ENCODE results near the gene CUL9. TPM values are rescaled to one million over a fixed set of nuclear protein-coding genes. Genes with fewer than 3 reads are reported as not detected.
A peak's percentile ranks its signal among the peaks of the same experiment; 100 is the strongest.

CUL9 gene
- total and polyA plus RNA-seq, 2 experiments from 2014 or later, result 2.6 to 11.3 TPM

- H2AFZ ChIP-seq, result no peak overlapping the region
- ATAC-seq, result peak; percentile 20
- no peaks in the 10 kb centered on the region for H3F3A ChIP-seq (replicated peaks; ENCODE audit: low read depth)
- H4K20me1 ChIP-seq (replicated peaks; ENCODE audit: insufficient read depth), result no peaks in the 10 kb centered on the region
- H3K36me3 Mint-ChIP-seq (ENCODE audit: low read depth), result peaks cover 10% of the 10 kb centered on the region
- H3K4me3 ChIP-seq, result no peak overlapping the region
- H3K9me3 Mint-ChIP-seq, result no peaks in the 10 kb centered on the region; the same call in 2 of the 3 replicates
- H3K27me3 ChIP-seq (ENCODE audit: insufficient read depth), result peaks cover under 1% of the 10 kb centered on the region; the same call in 1 of the 2 replicates
- H3K4me1 ChIP-seq (ENCODE audit: insufficient read depth), result 0 out of 2 replicates have a peak, but pooled peaks cover 5% of the 10 kb centered on the region
- no peaks in the 10 kb centered on the region for H3K79me2 ChIP-seq (replicated peaks; ENCODE audit: insufficient read depth)
- DNase-seq (ENCODE audit: low spot score), result no peak
- no peak overlapping the region; the same call in 1 of the 2 replicates for H3K27ac Mint-ChIP-seq
- H3K36me3 ChIP-seq (ENCODE audit: insufficient read depth), result no peaks in the 10 kb centered on the region
- H3K4me3 Mint-ChIP-seq, result no peak overlapping the region
- H3K4me2 ChIP-seq, result no peak overlapping the region
- peaks cover 20% of the 10 kb centered on the region for H3K27me3 Mint-ChIP-seq (ENCODE audit: insufficient read depth, low read depth, poor library complexity)
- peaks cover 15% of the 10 kb centered on the region for H3K4me1 Mint-ChIP-seq
- TF ChIP-seq, protein P1, sequence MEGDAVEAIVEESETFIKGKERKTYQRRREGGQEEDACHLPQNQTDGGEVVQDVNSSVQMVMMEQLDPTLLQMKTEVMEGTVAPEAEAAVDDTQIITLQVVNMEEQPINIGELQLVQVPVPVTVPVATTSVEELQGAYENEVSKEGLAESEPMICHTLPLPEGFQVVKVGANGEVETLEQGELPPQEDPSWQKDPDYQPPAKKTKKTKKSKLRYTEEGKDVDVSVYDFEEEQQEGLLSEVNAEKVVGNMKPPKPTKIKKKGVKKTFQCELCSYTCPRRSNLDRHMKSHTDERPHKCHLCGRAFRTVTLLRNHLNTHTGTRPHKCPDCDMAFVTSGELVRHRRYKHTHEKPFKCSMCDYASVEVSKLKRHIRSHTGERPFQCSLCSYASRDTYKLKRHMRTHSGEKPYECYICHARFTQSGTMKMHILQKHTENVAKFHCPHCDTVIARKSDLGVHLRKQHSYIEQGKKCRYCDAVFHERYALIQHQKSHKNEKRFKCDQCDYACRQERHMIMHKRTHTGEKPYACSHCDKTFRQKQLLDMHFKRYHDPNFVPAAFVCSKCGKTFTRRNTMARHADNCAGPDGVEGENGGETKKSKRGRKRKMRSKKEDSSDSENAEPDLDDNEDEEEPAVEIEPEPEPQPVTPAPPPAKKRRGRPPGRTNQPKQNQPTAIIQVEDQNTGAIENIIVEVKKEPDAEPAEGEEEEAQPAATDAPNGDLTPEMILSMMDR (conservative IDR thresholded peaks at IDR 0.05; ENCODE audit: low read depth in 2 of 2), result peak in 1 of 2 experiments; percentile 16; a peak in 1 of 4 replicates
- TF ChIP-seq POLR2AphosphoS5 (IDR thresholded peaks at IDR 0.05; ENCODE audit: low read depth) (no peak), ZNF331 (CRISPR knock-in tag; IDR thresholded peaks at IDR 0.05; ENCODE audit: low read depth) (no peak), EZH2 (IDR thresholded peaks at IDR 0.05; ENCODE audit: low read depth, unreplicated experiment) (no peak)
- no peak overlapping the region for H3K27ac ChIP-seq (ENCODE audit: low read depth)
- H3K9me2 ChIP-seq (ENCODE audit: insufficient read depth), result no peaks in the 10 kb centered on the region
These were observed 41.2 kb downstream of the CUL9 start for GRCh38 chr6:43223175-43223574.

DNA sequence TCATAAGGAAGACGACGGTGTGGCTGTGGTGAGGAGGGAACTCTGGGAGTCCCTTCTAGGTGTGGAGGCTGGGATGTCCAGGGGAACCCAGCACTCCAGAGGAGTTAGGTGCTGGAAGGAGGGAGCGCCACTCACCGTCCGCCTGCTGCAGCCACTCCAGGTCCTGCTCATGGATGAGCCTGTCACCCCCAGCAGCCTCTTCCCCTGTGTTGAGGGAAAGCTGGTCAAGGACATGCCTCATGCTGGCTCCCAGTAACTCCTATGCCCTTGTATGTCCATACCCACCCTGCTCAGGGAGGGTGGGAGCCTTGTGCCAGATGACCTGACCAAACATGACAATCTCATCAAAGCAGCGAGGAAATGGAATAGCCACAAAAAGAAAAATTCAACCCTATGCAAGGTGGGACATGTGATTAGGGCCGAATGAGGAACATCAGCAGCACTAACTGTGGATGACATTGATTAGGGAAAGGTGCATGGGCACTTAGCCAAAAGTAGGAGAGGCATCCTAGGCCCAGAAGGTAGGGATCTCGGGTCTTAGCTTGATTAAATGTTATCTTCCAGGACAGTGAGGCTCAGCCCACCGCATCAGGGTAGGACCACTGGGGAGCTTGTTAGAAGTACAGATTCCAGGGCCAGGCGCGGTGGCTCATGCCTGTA lies 44.3 kb downstream of the CUL9 start:
- H3K4me1 Mint-ChIP-seq, result peaks cover 19% of the 10 kb centered on the region
- TF ChIP-seq ZNF114 (CRISPR knock-in tag; IDR thresholded peaks at IDR 0.05), result no peak
- no peak for TF ChIP-seq CREB1 (CRISPR knock-in tag; IDR thresholded peaks at IDR 0.05; ENCODE audit: low read depth)
- TF ChIP-seq, protein P2, sequence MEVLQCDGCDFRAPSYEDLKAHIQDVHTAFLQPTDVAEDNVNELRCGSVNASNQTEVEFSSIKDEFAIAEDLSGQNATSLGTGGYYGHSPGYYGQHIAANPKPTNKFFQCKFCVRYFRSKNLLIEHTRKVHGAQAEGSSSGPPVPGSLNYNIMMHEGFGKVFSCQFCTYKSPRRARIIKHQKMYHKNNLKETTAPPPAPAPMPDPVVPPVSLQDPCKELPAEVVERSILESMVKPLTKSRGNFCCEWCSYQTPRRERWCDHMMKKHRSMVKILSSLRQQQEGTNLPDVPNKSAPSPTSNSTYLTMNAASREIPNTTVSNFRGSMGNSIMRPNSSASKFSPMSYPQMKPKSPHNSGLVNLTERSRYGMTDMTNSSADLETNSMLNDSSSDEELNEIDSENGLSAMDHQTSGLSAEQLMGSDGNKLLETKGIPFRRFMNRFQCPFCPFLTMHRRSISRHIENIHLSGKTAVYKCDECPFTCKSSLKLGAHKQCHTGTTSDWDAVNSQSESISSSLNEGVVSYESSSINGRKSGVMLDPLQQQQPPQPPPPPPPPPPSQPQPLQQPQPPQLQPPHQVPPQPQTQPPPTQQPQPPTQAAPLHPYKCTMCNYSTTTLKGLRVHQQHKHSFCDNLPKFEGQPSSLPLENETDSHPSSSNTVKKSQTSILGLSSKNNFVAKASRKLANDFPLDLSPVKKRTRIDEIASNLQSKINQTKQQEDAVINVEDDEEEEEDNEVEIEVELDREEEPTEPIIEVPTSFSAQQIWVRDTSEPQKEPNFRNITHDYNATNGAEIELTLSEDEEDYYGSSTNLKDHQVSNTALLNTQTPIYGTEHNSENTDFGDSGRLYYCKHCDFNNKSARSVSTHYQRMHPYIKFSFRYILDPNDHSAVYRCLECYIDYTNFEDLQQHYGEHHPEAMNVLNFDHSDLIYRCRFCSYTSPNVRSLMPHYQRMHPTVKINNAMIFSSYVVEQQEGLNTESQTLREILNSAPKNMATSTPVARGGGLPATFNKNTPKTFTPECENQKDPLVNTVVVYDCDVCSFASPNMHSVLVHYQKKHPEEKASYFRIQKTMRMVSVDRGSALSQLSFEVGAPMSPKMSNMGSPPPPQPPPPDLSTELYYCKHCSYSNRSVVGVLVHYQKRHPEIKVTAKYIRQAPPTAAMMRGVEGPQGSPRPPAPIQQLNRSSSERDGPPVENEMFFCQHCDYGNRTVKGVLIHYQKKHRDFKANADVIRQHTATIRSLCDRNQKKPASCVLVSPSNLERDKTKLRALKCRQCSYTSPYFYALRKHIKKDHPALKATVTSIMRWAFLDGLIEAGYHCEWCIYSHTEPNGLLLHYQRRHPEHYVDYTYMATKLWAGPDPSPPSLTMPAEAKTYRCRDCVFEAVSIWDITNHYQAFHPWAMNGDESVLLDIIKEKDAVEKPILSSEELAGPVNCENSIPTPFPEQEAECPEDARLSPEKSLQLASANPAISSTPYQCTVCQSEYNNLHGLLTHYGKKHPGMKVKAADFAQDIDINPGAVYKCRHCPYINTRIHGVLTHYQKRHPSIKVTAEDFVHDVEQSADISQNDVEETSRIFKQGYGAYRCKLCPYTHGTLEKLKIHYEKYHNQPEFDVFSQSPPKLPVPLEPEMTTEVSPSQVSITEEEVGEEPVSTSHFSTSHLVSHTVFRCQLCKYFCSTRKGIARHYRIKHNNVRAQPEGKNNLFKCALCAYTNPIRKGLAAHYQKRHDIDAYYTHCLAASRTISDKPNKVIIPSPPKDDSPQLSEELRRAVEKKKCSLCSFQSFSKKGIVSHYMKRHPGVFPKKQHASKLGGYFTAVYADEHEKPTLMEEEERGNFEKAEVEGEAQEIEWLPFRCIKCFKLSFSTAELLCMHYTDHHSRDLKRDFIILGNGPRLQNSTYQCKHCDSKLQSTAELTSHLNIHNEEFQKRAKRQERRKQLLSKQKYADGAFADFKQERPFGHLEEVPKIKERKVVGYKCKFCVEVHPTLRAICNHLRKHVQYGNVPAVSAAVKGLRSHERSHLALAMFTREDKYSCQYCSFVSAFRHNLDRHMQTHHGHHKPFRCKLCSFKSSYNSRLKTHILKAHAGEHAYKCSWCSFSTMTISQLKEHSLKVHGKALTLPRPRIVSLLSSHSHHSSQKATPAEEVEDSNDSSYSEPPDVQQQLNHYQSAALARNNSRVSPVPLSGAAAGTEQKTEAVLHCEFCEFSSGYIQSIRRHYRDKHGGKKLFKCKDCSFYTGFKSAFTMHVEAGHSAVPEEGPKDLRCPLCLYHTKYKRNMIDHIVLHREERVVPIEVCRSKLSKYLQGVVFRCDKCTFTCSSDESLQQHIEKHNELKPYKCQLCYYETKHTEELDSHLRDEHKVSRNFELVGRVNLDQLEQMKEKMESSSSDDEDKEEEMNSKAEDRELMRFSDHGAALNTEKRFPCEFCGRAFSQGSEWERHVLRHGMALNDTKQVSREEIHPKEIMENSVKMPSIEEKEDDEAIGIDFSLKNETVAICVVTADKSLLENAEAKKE (CRISPR knock-in tag; IDR thresholded peaks at IDR 0.05), result no peak
- TF ChIP-seq POLR2AphosphoS5 (IDR thresholded peaks at IDR 0.05; ENCODE audit: low read depth), result no peak
- TF ChIP-seq ZNF331 (CRISPR knock-in tag; IDR thresholded peaks at IDR 0.05; ENCODE audit: low read depth), result no peak
- no peak for TF ChIP-seq NANOG (IDR thresholded peaks at IDR 0.05; ENCODE audit: borderline replicate concordance)
- TF ChIP-seq REST (IDR thresholded peaks at IDR 0.05; ENCODE audit: unreplicated experiment), result no peak

More for the DNA sequence above, 44.3 kb downstream of the CUL9 start:
- H3K27ac ChIP-seq (ENCODE audit: low read depth), result no peak overlapping the region
- H2AFZ ChIP-seq, result no peak overlapping the region
- no peaks in the 10 kb centered on the region for H3K36me3 ChIP-seq (ENCODE audit: insufficient read depth)
- H3K27me3 ChIP-seq (ENCODE audit: insufficient read depth), result peaks cover 24% of the 10 kb centered on the region
- no peaks in the 10 kb centered on the region for H3K9me2 ChIP-seq (ENCODE audit: insufficient read depth)
- H3K36me3 Mint-ChIP-seq (ENCODE audit: low read depth), result peaks cover 13% of the 10 kb centered on the region
- H4K20me1 ChIP-seq (replicated peaks; ENCODE audit: insufficient read depth), result no peaks in the 10 kb centered on the region
- H3F3A ChIP-seq (replicated peaks; ENCODE audit: low read depth), result peaks cover 6% of the 10 kb centered on the region; the same call in 1 of the 2 replicates
- H3K4me2 ChIP-seq, result no peak overlapping the region
- H3K27me3 Mint-ChIP-seq (ENCODE audit: insufficient read depth, low read depth, poor library complexity), result peaks cover 25% of the 10 kb centered on the region
- H3K79me2 ChIP-seq (replicated peaks; ENCODE audit: insufficient read depth), result no peaks in the 10 kb centered on the region
- H3K9me3 Mint-ChIP-seq, result no peaks in the 10 kb centered on the region; the same call in 2 of the 3 replicates
- DNase-seq (ENCODE audit: low spot score) (no peak), ATAC-seq (no peak)
- no peak overlapping the region for H3K4me3 ChIP-seq
- 0 out of 2 replicates have a peak, but pooled peaks cover 10% of the 10 kb centered on the region for H3K4me1 ChIP-seq (ENCODE audit: insufficient read depth)
- H3K4me3 Mint-ChIP-seq, result no peak overlapping the region; the same call in 2 of the 3 replicates
- no peak overlapping the region; the same call in 1 of the 2 replicates for H3K27ac Mint-ChIP-seq
